ENCODE measurements around the gene ASPA.

The ASPA gene

GRCh38 chr17:3535253-3535995 lies 59.6 kb downstream of the ASPA start:
- peak; percentile 93 for DNase-seq

GRCh38 chr17:3536716-3537115 lies 60.9 kb downstream of the ASPA start:
- DNase-seq = no peak

- no peak for DNase-seq
Observed at GRCh38 chr17:3539881-3540540, 64.2 kb downstream of the ASPA start.

- no peak for DNase-seq
Observed at GRCh38 chr17:3542410-3543088, 66.8 kb downstream of the ASPA start.

GRCh38 chr17:3543453-3543852 lies 67.7 kb downstream of the ASPA start:
- DNase-seq = peak; percentile 57

- no peak for DNase-seq
Observed at GRCh38 chr17:3544365-3544764, 68.6 kb downstream of the ASPA start.

GRCh38 chr17:3545151-3545550 lies 69.4 kb downstream of the ASPA start:
- DNase-seq = no peak

GRCh38 chr17:3546521-3546920 lies 70.7 kb downstream of the ASPA start:
- DNase-seq = no peak

- DNase-seq = no peak
Observed at GRCh38 chr17:3546997-3547396, 71.2 kb downstream of the ASPA start.

- no peak for DNase-seq
Observed at GRCh38 chr17:3547628-3548027, 71.8 kb downstream of the ASPA start.

GRCh38 chr17:3549610-3550162 lies 73.9 kb downstream of the ASPA start:
- no peak for DNase-seq

- no peak for DNase-seq
Observed at GRCh38 chr17:3551189-3551588, 75.4 kb downstream of the ASPA start.

GRCh38 chr17:3552916-3553315 lies 77.1 kb downstream of the ASPA start:
- DNase-seq = no peak

Data from eye (tissue), 1 donor.